GM18520 (cell line): ENCODE measurements around the gene PPFIA2.

ENCODE experiments used
- ATAC-seq: cut with Tn5 transposase; IDR thresholded peaks from one replicate; pipeline ENCODE4 v1.9.1; 2021; ENCODE audit not compliant: unreplicated experiment

Gene PPFIA2

GRCh38 chr12:81564237-81564636 lies 194.9 kb downstream of the PPFIA2 start:
- no peak for ATAC-seq

GRCh38 chr12:81558031-81558430 lies 201.1 kb downstream of the PPFIA2 start:
- no peak for ATAC-seq

GRCh38 chr12:81546811-81547210 lies 212.3 kb downstream of the PPFIA2 start:
- ATAC-seq, result no peak

GRCh38 chr12:81543621-81544139 lies 215.5 kb downstream of the PPFIA2 start:
- no peak for ATAC-seq

- ATAC-seq, result no peak
These were observed 216.8 kb downstream of the PPFIA2 start for GRCh38 chr12:81542065-81543010.

- ATAC-seq, result no peak
These were observed 218.0 kb downstream of the PPFIA2 start for GRCh38 chr12:81541121-81541520.

GRCh38 chr12:81539279-81539678 lies 219.9 kb downstream of the PPFIA2 start:
- no peak for ATAC-seq

- no peak for ATAC-seq
These were observed 226.1 kb downstream of the PPFIA2 start for GRCh38 chr12:81533054-81533453.

- no peak for ATAC-seq
These were observed 228.8 kb downstream of the PPFIA2 start for GRCh38 chr12:81530352-81530751.

GRCh38 chr12:81520064-81520945 lies 238.8 kb downstream of the PPFIA2 start:
- peak; percentile 45 for ATAC-seq

- ATAC-seq, result no peak
These were observed 240.5 kb downstream of the PPFIA2 start for GRCh38 chr12:81518638-81519037.

- ATAC-seq, result no peak
These were observed 241.9 kb downstream of the PPFIA2 start for GRCh38 chr12:81517296-81517695.

- no peak for ATAC-seq
These were observed 256.0 kb downstream of the PPFIA2 start for GRCh38 chr12:81502912-81503695.

GRCh38 chr12:81500788-81501187 lies 258.4 kb downstream of the PPFIA2 start:
- ATAC-seq, result no peak

- no peak for ATAC-seq
These were observed 259.3 kb downstream of the PPFIA2 start for GRCh38 chr12:81499809-81500208.

- no peak for ATAC-seq
These were observed 266.9 kb downstream of the PPFIA2 start for GRCh38 chr12:81492131-81492720.

- ATAC-seq, result no peak
These were observed 286.2 kb downstream of the PPFIA2 start for GRCh38 chr12:81472934-81473333.

- ATAC-seq, result no peak
These were observed 288.2 kb downstream of the PPFIA2 start for GRCh38 chr12:81470923-81471322.

- ATAC-seq, result no peak
These were observed 290.9 kb downstream of the PPFIA2 start for GRCh38 chr12:81468206-81468605.

- no peak for ATAC-seq
These were observed 293.3 kb downstream of the PPFIA2 start for GRCh38 chr12:81465876-81466275.
